ENCODE results near the gene SEC31A.
"Not testable (repeated sequence)": the region's sequence is repeated elsewhere in the genome, so short reads cannot be mapped to it uniquely, and the experiment has no call there.

Gene SEC31A

GRCh38 chr4:82820689-82821088, 70.3 kb downstream of the SEC31A start:
- no peak overlapping the region for H3K27ac ChIP-seq
- TF ChIP-seq CTCF (conservative IDR thresholded peaks at IDR 0.05), result no peak

- TF ChIP-seq CTCF (conservative IDR thresholded peaks at IDR 0.05), result no peak
- H3K27ac ChIP-seq, result no peak overlapping the region
Observed at GRCh38 chr4:82818664-82819662, 72.0 kb downstream of the SEC31A start.

- H3K27ac ChIP-seq, result not testable (repeated sequence)
Observed at GRCh38 chr4:82816874-82817273, 74.1 kb downstream of the SEC31A start.

GRCh38 chr4:82814034-82814433, 76.9 kb downstream of the SEC31A start:
- TF ChIP-seq CTCF (conservative IDR thresholded peaks at IDR 0.05), result no peak
- no peak overlapping the region for H3K27ac ChIP-seq

- no peak for TF ChIP-seq CTCF (conservative IDR thresholded peaks at IDR 0.05)
- no peak overlapping the region for H3K27ac ChIP-seq
Observed at GRCh38 chr4:82811838-82812341, 79.1 kb downstream of the SEC31A start.

- no peak overlapping the region for H3K27ac ChIP-seq
- no peak for TF ChIP-seq CTCF (conservative IDR thresholded peaks at IDR 0.05)
Observed at GRCh38 chr4:82811392-82811791, 79.6 kb downstream of the SEC31A start.

- no peak overlapping the region for H3K27ac ChIP-seq
- TF ChIP-seq CTCF (conservative IDR thresholded peaks at IDR 0.05), result no peak
Observed at GRCh38 chr4:82810176-82810575, 80.8 kb downstream of the SEC31A start.

GRCh38 chr4:82809619-82810018, 81.3 kb downstream of the SEC31A start:
- H3K27ac ChIP-seq, result no peak overlapping the region
- TF ChIP-seq CTCF (conservative IDR thresholded peaks at IDR 0.05), result no peak
